HepG2 (cell line): ENCODE data around the gene EPX. TPM values are rescaled to one million over a fixed set of nuclear protein-coding genes. Genes with fewer than 3 reads are reported as not detected.
A peak's percentile ranks its signal among the peaks of the same experiment; 100 is the strongest.

Experiments used
- ATAC-seq: fragments of 200-7000 bp; cut with Tn5 transposase; 3 replicates; pipeline ENCODE4 v1.9.1; 2020; ENCODE audit warnings: mild to moderate bottlenecking, moderate library complexity
- BruUV-seq: library from RNA; stranded (reverse); fragments of 400-500 nt; replicated peaks from 2 replicates; lab custom pipeline; 2021; lab: Mats Ljungman, UMichigan
- CTCF ChIA-PET: fragments of 300-600 bp; formaldehyde crosslinking; extraction: SDS; loops from one replicate; lab custom pipeline; 2021; ENCODE audit warnings: low total read pairs, inconsistent platforms, low intra/inter-chr PET ratio; lab: Yijun Ruan, JAX
- POLR2A ChIA-PET: fragments of 350-600 bp; sonication (Branson Sonifier 250); formaldehyde crosslinking; loops from one replicate; lab custom pipeline; 2020; ENCODE audit warnings: antibody characterized with exemption, inconsistent platforms; lab: Yijun Ruan, JAX
- DNase-seq: peaks from one replicate; pipeline ENCODE4 v3.0.0-alpha.2; 2015; ENCODE audit warnings: low spot score
- FAIRE-seq: peaks from 3 replicates; lab custom pipeline; 2011; peaks lifted over from hg19 to GRCh38; lab: Jason Lieb, UNC
- H2AFZ ChIP-seq: one replicate; pipeline ENCODE4 v1.6.1; 2011; ENCODE audit warnings: low read length, inconsistent platforms
- H3K27ac ChIP-seq: fragments of 300-600 bp; 3 replicates; pipeline ENCODE4 v1.8.0; 2011; ENCODE audit warnings: mixed run types, mild to moderate bottlenecking, mixed read lengths, low read length, inconsistent platforms; ENCODE audit not compliant: insufficient read depth; ENCODE audit errors: extremely low read length
- H3K27me3 ChIP-seq, 2 experiments: fragments of 200-600 bp in 1 of 2; 2 replicates in 1 of 2; 3 replicates in 1 of 2; pipeline versions ENCODE4 v1.6.0 to v1.8.0; 2011; ENCODE audit warnings: low read length in 2 of 2, mild to moderate bottlenecking in 2 of 2, moderate library complexity in 2 of 2, inconsistent platforms in 1 of 2; ENCODE audit not compliant: insufficient read depth in 2 of 2, control insufficient read depth in 1 of 2
- H3K36me3 ChIP-seq, 2 experiments: fragments of 200-600 bp in 1 of 2; replicated peaks in 1 of 2; 2 replicates in 1 of 2; 3 replicates in 1 of 2; pipeline versions ENCODE4 v1.5.1 to v1.8.0; 2011; ENCODE audit warnings: low read length in 2 of 2, inconsistent platforms in 1 of 2; ENCODE audit not compliant: insufficient read depth in 2 of 2, control insufficient read depth in 1 of 2
- H3K4me1 ChIP-seq: 2 replicates; pipeline ENCODE4 v1.5.1; 2012; ENCODE audit warnings: low read length, inconsistent platforms; ENCODE audit not compliant: insufficient read depth
- H3K4me2 ChIP-seq: 2 replicates; pipeline ENCODE4 v1.6.0; 2011; ENCODE audit warnings: low read depth, low read length, inconsistent platforms
- H3K4me3 ChIP-seq, 3 experiments: fragments of 200-600 bp in 1 of 3; sonication (generic), shearing (Covaris generic) in 1 of 3; replicated peaks in 1 of 3; 2 replicates each; pipeline ENCODE4 v1.5.1; 2011 to 2016; ENCODE audit warnings: low read length in 3 of 3, inconsistent platforms in 2 of 3, low read depth in 2 of 3, mild to moderate bottlenecking in 2 of 3, control low read depth in 1 of 3, mixed read lengths in 1 of 3; ENCODE audit not compliant: insufficient read depth in 1 of 3
- H3K79me2 ChIP-seq: one replicate; pipeline ENCODE4 v1.6.1; 2011; ENCODE audit warnings: low read length, inconsistent platforms; ENCODE audit not compliant: insufficient read depth
- H3K9ac ChIP-seq: 2 replicates; pipeline ENCODE4 v1.6.0; 2011; ENCODE audit warnings: mild to moderate bottlenecking, low read depth, low read length, inconsistent platforms; ENCODE audit not compliant: insufficient read depth
- H3K9me3 ChIP-seq: 2 replicates; pipeline ENCODE4 v1.5.1; 2012; ENCODE audit warnings: mild to moderate bottlenecking, low read length
- H4K20me1 ChIP-seq: 2 replicates; pipeline ENCODE4 v1.6.0; 2011; ENCODE audit warnings: inconsistent platforms, mild to moderate bottlenecking, low read length, moderate library complexity; ENCODE audit not compliant: insufficient read depth
- JUNB ChIP-seq: sonication (generic); formaldehyde crosslinking; IDR thresholded peaks from 2 replicates; pipeline ENCODE4 v1.8.0; 2022; ENCODE audit warnings: missing genetic modification reagents, mild to moderate bottlenecking, borderline replicate concordance
- PHF8 ChIP-seq: sonication (generic); formaldehyde crosslinking; IDR thresholded peaks from 2 replicates; pipeline ENCODE4 v1.5.0; 2020; ENCODE audit warnings: missing genetic modification reagents
- ZFYVE20 ChIP-seq: sonication (generic); formaldehyde crosslinking; IDR thresholded peaks from 2 replicates; pipeline ENCODE4 v1.8.0; 2023; ENCODE audit warnings: low read depth, mild to moderate bottlenecking, moderate library complexity, missing genetic modification reagents, borderline replicate concordance
- ZNF652 ChIP-seq: IDR thresholded peaks from 2 replicates; pipeline ENCODE4 v1.6.1; 2016; ENCODE audit warnings: low read depth, borderline replicate concordance
- ZNF850 ChIP-seq: sonication (generic); formaldehyde crosslinking; conservative IDR thresholded peaks from 2 replicates; pipeline ENCODE4 v1.9.0; 2021; ENCODE audit warnings: mild to moderate bottlenecking, missing genetic modification reagents
- WGBS: methylation state at CpG from one replicate; pipeline ENCODE4 v1.1.6; 2017; ENCODE audit warnings: low lambda C conversion rate; 5-methylcytosine and 5-hydroxymethylcytosine counted together
- in situ Hi-C: cut with HindIII; loops from 2 replicates; pipeline ENCODE4 v1.10.0; 2017; ENCODE audit warnings: low pct_unique_long_range_greater_than_20kb; ENCODE audit not compliant: extremely low pct_ligation_motif_present
- intact Hi-C: fragments of 100-400 bp; cut with micrococcal nuclease; formaldehyde crosslinking; loops from one replicate; pipeline ENCODE4 v1.10.0; 2022; ENCODE audit not compliant: unreplicated experiment
- polyA plus RNA-seq, 8 experiments: library from polyadenylated mRNA; depleted of rRNA in 3 of 8; stranded (reverse) in 7 of 8; unstranded in 1 of 8; fragments of >200 nt; fragmentation: Illumina TruSeq in 4 of 8; extraction: Trizol in 4 of 8; gene quantifications; 2 replicates each; pipeline versions ENCODE4 v1.2.1 to v1.2.3, GENCODE V29; 2011 to 2016; ENCODE audit warnings: low read depth in 4 of 8, missing spikeins in 1 of 8, mixed read lengths in 1 of 8; ENCODE audit not compliant: insufficient read depth in 1 of 8
- total RNA-seq, 5 experiments: library from RNA; depleted of rRNA; stranded (reverse); fragments of >200 nt; fragmentation: Illumina TruSeq; extraction: Trizol; gene quantifications; 2 replicates each; pipeline ENCODE4 v1.2.3, GENCODE V29; 2016; ENCODE audit warnings: low read depth in 1 of 5
- TF ChIP-seq, protein P1 (sequence below): IDR thresholded peaks from 2 replicates; pipeline ENCODE4 v1.6.1; 2016; ENCODE audit warnings: low read depth, missing genetic modification reagents, missing compliant biosample characterization
- TF ChIP-seq, protein P2 (sequence below): sonication (generic); formaldehyde crosslinking; IDR thresholded peaks from 2 replicates; pipeline ENCODE4 v1.5.1; 2020; ENCODE audit warnings: mild to moderate bottlenecking, missing genetic modification reagents, moderate library complexity
- TF ChIP-seq, protein P3 (sequence below): sonication (generic); formaldehyde crosslinking; IDR thresholded peaks from 2 replicates; pipeline ENCODE4 v1.4.0; 2020; ENCODE audit warnings: missing genetic modification reagents

The EPX gene
- total and polyA plus RNA-seq, 2 of the 13 experiments (the other 11 are each of a cell fraction or from before 2014, with no cell fraction given) = not detected

DNA sequence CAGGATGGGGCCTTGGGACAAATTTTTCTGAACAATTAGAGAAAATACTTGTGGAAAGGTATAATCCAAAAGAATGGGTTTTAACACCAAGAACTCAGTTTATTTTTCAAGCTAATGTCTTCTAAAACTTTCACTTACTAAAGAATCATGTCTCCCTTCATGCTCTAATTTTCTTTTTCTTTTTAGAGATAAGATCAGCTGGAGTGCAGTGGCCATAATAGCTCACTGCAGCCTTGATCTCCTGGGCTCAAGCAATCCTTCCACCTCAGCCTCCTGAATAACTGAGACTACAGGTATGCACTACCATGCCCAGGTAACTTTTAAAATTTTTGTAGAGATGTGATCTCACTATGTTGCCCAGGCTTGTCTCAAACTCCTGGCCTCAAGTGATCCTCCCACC, 38.9 kb upstream of the EPX start (continued):
- TF ChIP-seq, protein P1, sequence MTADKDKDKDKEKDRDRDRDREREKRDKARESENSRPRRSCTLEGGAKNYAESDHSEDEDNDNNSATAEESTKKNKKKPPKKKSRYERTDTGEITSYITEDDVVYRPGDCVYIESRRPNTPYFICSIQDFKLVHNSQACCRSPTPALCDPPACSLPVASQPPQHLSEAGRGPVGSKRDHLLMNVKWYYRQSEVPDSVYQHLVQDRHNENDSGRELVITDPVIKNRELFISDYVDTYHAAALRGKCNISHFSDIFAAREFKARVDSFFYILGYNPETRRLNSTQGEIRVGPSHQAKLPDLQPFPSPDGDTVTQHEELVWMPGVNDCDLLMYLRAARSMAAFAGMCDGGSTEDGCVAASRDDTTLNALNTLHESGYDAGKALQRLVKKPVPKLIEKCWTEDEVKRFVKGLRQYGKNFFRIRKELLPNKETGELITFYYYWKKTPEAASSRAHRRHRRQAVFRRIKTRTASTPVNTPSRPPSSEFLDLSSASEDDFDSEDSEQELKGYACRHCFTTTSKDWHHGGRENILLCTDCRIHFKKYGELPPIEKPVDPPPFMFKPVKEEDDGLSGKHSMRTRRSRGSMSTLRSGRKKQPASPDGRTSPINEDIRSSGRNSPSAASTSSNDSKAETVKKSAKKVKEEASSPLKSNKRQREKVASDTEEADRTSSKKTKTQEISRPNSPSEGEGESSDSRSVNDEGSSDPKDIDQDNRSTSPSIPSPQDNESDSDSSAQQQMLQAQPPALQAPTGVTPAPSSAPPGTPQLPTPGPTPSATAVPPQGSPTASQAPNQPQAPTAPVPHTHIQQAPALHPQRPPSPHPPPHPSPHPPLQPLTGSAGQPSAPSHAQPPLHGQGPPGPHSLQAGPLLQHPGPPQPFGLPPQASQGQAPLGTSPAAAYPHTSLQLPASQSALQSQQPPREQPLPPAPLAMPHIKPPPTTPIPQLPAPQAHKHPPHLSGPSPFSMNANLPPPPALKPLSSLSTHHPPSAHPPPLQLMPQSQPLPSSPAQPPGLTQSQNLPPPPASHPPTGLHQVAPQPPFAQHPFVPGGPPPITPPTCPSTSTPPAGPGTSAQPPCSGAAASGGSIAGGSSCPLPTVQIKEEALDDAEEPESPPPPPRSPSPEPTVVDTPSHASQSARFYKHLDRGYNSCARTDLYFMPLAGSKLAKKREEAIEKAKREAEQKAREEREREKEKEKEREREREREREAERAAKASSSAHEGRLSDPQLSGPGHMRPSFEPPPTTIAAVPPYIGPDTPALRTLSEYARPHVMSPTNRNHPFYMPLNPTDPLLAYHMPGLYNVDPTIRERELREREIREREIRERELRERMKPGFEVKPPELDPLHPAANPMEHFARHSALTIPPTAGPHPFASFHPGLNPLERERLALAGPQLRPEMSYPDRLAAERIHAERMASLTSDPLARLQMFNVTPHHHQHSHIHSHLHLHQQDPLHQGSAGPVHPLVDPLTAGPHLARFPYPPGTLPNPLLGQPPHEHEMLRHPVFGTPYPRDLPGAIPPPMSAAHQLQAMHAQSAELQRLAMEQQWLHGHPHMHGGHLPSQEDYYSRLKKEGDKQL (CRISPR knock-in tag) = no peak
- TF ChIP-seq ZNF652 (CRISPR knock-in tag) = no peak

DNA sequence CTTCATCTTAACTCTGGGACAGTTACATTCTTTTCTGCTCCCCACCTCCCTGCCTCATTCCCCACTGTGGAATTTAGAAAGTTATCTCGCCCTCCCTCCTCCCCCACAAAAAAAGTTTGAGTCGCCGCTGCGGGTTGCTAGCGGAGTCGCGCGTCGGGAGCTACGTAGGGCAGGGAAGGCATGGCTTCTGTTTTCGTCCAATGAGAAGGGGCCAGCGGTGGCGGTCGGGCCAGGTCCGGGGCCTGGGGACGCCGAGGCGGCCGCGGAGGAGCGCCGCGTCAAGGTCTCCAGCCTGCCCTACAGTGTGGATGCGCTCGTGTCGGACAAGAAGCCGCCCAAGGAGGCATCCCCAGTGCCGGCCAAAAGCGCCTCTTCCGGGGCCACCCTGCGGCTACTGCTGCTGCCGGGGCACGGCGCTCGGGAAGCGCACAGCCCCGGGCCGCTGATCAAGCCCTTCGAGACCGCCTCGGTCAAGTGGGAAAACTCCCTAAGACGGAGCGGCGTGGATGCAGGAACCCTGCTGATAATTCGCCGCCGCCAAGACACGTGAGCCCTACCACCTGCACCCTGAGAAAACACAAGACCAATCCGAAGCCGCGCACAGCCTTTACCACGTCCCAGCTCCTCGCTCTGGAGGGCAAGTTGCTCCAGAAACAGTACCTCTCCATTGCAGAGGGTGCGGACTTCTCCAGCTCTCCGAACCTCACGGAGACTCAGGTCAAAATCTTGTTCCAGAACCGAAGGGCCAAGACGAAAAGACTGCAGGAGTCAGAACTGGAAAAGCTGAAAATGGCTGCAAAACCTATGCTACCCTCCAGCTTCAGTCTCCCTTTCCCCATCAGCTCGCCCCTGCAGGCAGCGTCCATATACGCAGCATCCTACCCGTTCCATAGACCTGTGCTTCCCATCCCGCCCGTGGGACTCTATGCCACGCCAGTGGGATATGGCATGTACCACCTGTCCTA, 35.4 kb upstream of the EPX start:
- H3K4me3 ChIP-seq = peak overlapping the region; percentile 35 to 53 (median 43); a peak in 5 of 6 replicates
- peaks cover 10 to 60% of the 10 kb centered on the region in 2 experiments for H3K27me3 ChIP-seq
- no TSS peak for BruUV-seq
- peak overlapping the region; percentile 69 for H3K4me2 ChIP-seq
- DNase-seq (no peak), FAIRE-seq (no peak), ATAC-seq (peak; percentile 89)
- ChIA-PET POLR2A (interaction anchor here (1.2 kb wide), 1 partner anchor 45 kb away, joined by 3 read pairs; no protein-coding TSS in a partner anchor), CTCF (no interaction called here)
- no peak overlapping the region for H2AFZ ChIP-seq
- no peaks in the 10 kb centered on the region for H4K20me1 ChIP-seq
- in situ Hi-C loops (no loop called here), intact Hi-C loops (no loop called here)
- H3K9me3 ChIP-seq = no peaks in the 10 kb centered on the region
- H3K9ac ChIP-seq = no peak overlapping the region
- no peaks in the 10 kb centered on the region for H3K36me3 ChIP-seq
- WGBS = 13% methylated on average over 53 of the region's 65 CpGs
- H3K27ac ChIP-seq = no peak overlapping the region
- no peaks in the 10 kb centered on the region for H3K79me2 ChIP-seq
- H3K4me1 ChIP-seq = peaks cover 11% of the 10 kb centered on the region; the same call in 1 of the 2 replicates
- TF ChIP-seq, protein P2, sequence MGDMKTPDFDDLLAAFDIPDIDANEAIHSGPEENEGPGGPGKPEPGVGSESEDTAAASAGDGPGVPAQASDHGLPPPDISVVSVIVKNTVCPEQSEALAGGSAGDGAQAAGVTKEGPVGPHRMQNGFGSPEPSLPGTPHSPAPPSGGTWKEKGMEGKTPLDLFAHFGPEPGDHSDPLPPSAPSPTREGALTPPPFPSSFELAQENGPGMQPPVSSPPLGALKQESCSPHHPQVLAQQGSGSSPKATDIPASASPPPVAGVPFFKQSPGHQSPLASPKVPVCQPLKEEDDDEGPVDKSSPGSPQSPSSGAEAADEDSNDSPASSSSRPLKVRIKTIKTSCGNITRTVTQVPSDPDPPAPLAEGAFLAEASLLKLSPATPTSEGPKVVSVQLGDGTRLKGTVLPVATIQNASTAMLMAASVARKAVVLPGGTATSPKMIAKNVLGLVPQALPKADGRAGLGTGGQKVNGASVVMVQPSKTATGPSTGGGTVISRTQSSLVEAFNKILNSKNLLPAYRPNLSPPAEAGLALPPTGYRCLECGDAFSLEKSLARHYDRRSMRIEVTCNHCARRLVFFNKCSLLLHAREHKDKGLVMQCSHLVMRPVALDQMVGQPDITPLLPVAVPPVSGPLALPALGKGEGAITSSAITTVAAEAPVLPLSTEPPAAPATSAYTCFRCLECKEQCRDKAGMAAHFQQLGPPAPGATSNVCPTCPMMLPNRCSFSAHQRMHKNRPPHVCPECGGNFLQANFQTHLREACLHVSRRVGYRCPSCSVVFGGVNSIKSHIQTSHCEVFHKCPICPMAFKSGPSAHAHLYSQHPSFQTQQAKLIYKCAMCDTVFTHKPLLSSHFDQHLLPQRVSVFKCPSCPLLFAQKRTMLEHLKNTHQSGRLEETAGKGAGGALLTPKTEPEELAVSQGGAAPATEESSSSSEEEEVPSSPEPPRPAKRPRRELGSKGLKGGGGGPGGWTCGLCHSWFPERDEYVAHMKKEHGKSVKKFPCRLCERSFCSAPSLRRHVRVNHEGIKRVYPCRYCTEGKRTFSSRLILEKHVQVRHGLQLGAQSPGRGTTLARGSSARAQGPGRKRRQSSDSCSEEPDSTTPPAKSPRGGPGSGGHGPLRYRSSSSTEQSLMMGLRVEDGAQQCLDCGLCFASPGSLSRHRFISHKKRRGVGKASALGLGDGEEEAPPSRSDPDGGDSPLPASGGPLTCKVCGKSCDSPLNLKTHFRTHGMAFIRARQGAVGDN (CRISPR knock-in tag) = peak; percentile 57
- TF ChIP-seq, protein P3, sequence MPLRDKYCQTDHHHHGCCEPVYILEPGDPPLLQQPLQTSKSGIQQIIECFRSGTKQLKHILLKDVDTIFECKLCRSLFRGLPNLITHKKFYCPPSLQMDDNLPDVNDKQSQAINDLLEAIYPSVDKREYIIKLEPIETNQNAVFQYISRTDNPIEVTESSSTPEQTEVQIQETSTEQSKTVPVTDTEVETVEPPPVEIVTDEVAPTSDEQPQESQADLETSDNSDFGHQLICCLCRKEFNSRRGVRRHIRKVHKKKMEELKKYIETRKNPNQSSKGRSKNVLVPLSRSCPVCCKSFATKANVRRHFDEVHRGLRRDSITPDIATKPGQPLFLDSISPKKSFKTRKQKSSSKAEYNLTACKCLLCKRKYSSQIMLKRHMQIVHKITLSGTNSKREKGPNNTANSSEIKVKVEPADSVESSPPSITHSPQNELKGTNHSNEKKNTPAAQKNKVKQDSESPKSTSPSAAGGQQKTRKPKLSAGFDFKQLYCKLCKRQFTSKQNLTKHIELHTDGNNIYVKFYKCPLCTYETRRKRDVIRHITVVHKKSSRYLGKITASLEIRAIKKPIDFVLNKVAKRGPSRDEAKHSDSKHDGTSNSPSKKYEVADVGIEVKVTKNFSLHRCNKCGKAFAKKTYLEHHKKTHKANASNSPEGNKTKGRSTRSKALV = peak; percentile 91
- peak; percentile 21; the same call in 1 of the 2 replicates for TF ChIP-seq PHF8 (CRISPR knock-in tag)
- 0 out of 2 replicates have a peak, but pooled peaks have one; percentile 56 for TF ChIP-seq ZFYVE20
- TF ChIP-seq JUNB (CRISPR knock-in tag) = no peak
- no peak for TF ChIP-seq ZNF850 (CRISPR knock-in tag)
